ENCODE data around the gene CFB. TPM values are rescaled to one million over a fixed set of nuclear protein-coding genes. Genes with fewer than 3 reads are reported as not detected.

Gene CFB
- total and polyA plus RNA-seq, 2 donors (not counting 3 experiments of a cell fraction or from before 2014, with no cell fraction given), result 0.87 to 1.5 TPM

DNA sequence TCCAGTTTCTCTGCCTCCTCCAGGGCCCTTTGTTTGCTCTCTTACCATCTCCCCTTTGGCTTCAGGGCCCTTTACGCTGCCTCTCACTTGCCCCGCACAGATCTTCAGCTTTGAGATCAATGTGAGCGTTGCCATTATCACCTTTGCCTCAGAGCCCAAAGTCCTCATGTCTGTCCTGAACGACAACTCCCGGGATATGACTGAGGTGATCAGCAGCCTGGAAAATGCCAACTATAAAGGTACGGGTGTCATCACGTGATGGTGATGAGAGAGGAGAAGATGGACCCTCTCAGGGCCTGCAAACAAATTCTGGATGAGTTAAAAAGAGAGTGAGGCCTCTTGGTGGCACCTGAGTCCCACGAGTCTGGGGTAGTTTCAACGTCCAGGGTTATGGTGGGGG is 10.1 kb upstream of the CFB start:
- no peak overlapping the region for H3K9ac ChIP-seq (replicated peaks; ENCODE audit: extremely low read depth, insufficient read depth, low read length)
- no peaks in the 10 kb centered on the region for H4K20me1 ChIP-seq (replicated peaks; ENCODE audit: control insufficient read depth, extremely low read depth, insufficient read depth, low read length)
- FAIRE-seq (no peak), DNase-seq (ENCODE audit: low read depth, low spot score) (no peak)
- H3K4me2 ChIP-seq (ENCODE audit: insufficient read depth, low read length), result no peak overlapping the region
- H3K4me3 ChIP-seq (replicated peaks in 1 of 3; ENCODE audit: insufficient read depth in 1 of 3, low read depth in 1 of 3, low read length in 3 of 3), result no peak overlapping the region
- TF ChIP-seq POLR2AphosphoS5 (IDR thresholded peaks at IDR 0.05; ENCODE audit: insufficient read depth, low read depth, low read length) (no peak), MYC (IDR thresholded peaks at IDR 0.05; ENCODE audit: low read depth, low read length) (no peak), FOS (IDR thresholded peaks at IDR 0.05; ENCODE audit: borderline replicate concordance, insufficient read depth, low read length) (no peak), GATA2 (IDR thresholded peaks at IDR 0.05; ENCODE audit: insufficient read depth, insufficient read length, low read depth, low read length) (no peak), MAX (IDR thresholded peaks at IDR 0.05; ENCODE audit: insufficient read depth, insufficient read length) (no peak), EZH2 (IDR thresholded peaks at IDR 0.05; ENCODE audit: borderline replicate concordance, low read depth, low read length, severe bottlenecking) (no peak), POLR2A (IDR thresholded peaks at IDR 0.05; ENCODE audit: low read depth, low read length) (no peak)
- no peak overlapping the region for H2AFZ ChIP-seq (ENCODE audit: low read depth, low read length)
- intact Hi-C loops (cut with micrococcal nuclease), result no loop called here
- no peaks in the 10 kb centered on the region for H3K36me3 ChIP-seq (ENCODE audit: control insufficient read depth in 2 of 2, extremely low read depth in 1 of 2, insufficient read depth in 2 of 2, low read length in 2 of 2)
- CTCF ChIA-PET, result interaction anchor here (1.1 kb wide), 1 partner anchor 17 kb away, joined by 3 read pairs; no protein-coding TSS in a partner anchor
- H3K9me3 ChIP-seq (replicated peaks; ENCODE audit: control insufficient read depth, insufficient read depth, low read length), result no peaks in the 10 kb centered on the region
- no peaks in the 10 kb centered on the region for H3K9me1 ChIP-seq (replicated peaks; ENCODE audit: control insufficient read depth, extremely low read depth, insufficient read depth, low read length)
- H3K79me2 ChIP-seq (ENCODE audit: control insufficient read depth, insufficient read depth, low read length), result no peaks in the 10 kb centered on the region
- dilution Hi-C loops (cut with MboI; ENCODE audit: extremely low pct_ligation_motif_present, low sequenced_read_pairs), result no loop called here
- peaks cover 0 to under 1% of the 10 kb centered on the region in 2 experiments for H3K27me3 ChIP-seq (ENCODE audit: control insufficient read depth in 2 of 2, insufficient read depth in 2 of 2, low read length in 2 of 2)
- no TSS peak for BruUV-seq (replicated peaks)
- POLR2A ChIA-PET, result no interaction called here
- no peaks in the 10 kb centered on the region for H3K4me1 ChIP-seq (ENCODE audit: control insufficient read depth, extremely low read depth, insufficient read depth, low read length)
- H3K27ac ChIP-seq (ENCODE audit: insufficient read depth, low read depth, low read length), result no peak overlapping the region

- Histone ChIP-seq H3K27me3 (ENCODE audit: control insufficient read depth in 2 of 2, insufficient read depth in 2 of 2, low read length in 2 of 2) (peaks cover 3 to 11% of the 10 kb centered on the region in 2 experiments), H3K4me3 (replicated peaks in 1 of 3; ENCODE audit: insufficient read depth in 1 of 3, low read depth in 1 of 3, low read length in 3 of 3) (no peak overlapping the region), H3K9me3 (replicated peaks; ENCODE audit: control insufficient read depth, insufficient read depth, low read length) (no peaks in the 10 kb centered on the region), H4K20me1 (replicated peaks; ENCODE audit: control insufficient read depth, extremely low read depth, insufficient read depth, low read length) (no peaks in the 10 kb centered on the region), H3K4me2 (ENCODE audit: insufficient read depth, low read length) (no peak overlapping the region), H3K9ac (replicated peaks; ENCODE audit: extremely low read depth, insufficient read depth, low read length) (no peak overlapping the region), H3K27ac (ENCODE audit: insufficient read depth, low read depth, low read length) (no peak overlapping the region), H3K79me2 (ENCODE audit: control insufficient read depth, insufficient read depth, low read length) (no peaks in the 10 kb centered on the region), H2AFZ (ENCODE audit: low read depth, low read length) (no peak overlapping the region), H3K4me1 (ENCODE audit: control insufficient read depth, extremely low read depth, insufficient read depth, low read length) (no peaks in the 10 kb centered on the region), H3K36me3 (ENCODE audit: control insufficient read depth in 2 of 2, extremely low read depth in 1 of 2, insufficient read depth in 2 of 2, low read length in 2 of 2) (no peaks in the 10 kb centered on the region), H3K9me1 (replicated peaks; ENCODE audit: control insufficient read depth, extremely low read depth, insufficient read depth, low read length) (no peaks in the 10 kb centered on the region)
- CTCF ChIA-PET, result interaction anchor here (0.5 to 2.6 kb wide), 4 partner anchors 12 to 212 kb away, joined by 3 to 19 read pairs (median 4); partner anchors contain the start of gene EHMT2
- TF ChIP-seq JUN (IDR thresholded peaks at IDR 0.05; ENCODE audit: borderline replicate concordance, insufficient read depth, insufficient read length, low read depth), result no peak
- TF ChIP-seq POLR2A (IDR thresholded peaks at IDR 0.05; ENCODE audit: low read depth, low read length), result no peak
- no peak for TF ChIP-seq CTCF (IDR thresholded peaks at IDR 0.05; ENCODE audit: extremely low read depth in 1 of 2, insufficient read depth in 1 of 2, low read depth in 1 of 2, low read length in 2 of 2)
- no peak for TF ChIP-seq MAX (IDR thresholded peaks at IDR 0.05; ENCODE audit: insufficient read depth, insufficient read length)
- TF ChIP-seq POLR2AphosphoS5 (IDR thresholded peaks at IDR 0.05; ENCODE audit: insufficient read depth, low read depth, low read length), result no peak
- TF ChIP-seq EZH2 (IDR thresholded peaks at IDR 0.05; ENCODE audit: borderline replicate concordance, low read depth, low read length, severe bottlenecking), result no peak
- TF ChIP-seq FOS (IDR thresholded peaks at IDR 0.05; ENCODE audit: borderline replicate concordance, insufficient read depth, low read length), result no peak
- no peak for TF ChIP-seq GATA2 (IDR thresholded peaks at IDR 0.05; ENCODE audit: insufficient read depth, insufficient read length, low read depth, low read length)
- no peak for TF ChIP-seq MYC (IDR thresholded peaks at IDR 0.05; ENCODE audit: low read depth, low read length)
- dilution Hi-C loops (cut with MboI; ENCODE audit: extremely low pct_ligation_motif_present, low sequenced_read_pairs) (no loop called here), intact Hi-C loops (cut with micrococcal nuclease) (no loop called here)
- DNase-seq (ENCODE audit: low read depth, low spot score), result no peak
- FAIRE-seq, result no peak
- no TSS peak for BruUV-seq (replicated peaks)
- POLR2A ChIA-PET, result no interaction called here
Measured at GRCh38 chr6:31940256-31940664, 5.6 kb upstream of the CFB start.
